ENCODE data around the gene LIPC.

Gene LIPC

DNA sequence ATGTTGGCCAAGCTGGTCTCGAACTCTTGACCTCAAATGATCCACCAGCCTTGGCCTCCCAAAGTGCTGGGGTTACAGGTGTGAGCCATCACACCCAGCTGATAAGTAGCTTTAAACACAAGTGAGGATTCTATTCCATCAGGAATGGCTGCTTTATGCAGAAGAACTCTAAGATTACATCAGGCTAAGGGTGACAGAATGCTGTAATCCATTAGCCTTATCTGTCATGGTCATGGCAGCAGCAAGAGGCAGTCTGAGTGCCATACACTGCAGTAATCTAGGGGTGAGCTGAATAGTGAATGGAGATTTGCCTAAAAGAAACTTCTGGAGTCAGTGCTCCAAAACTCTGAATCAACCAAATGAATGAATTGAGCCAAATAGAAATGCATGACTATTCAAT, 39.6 kb downstream of the LIPC start (continued):
- TF ChIP-seq TOX (CRISPR knock-in tag; IDR thresholded peaks at IDR 0.05; ENCODE audit: borderline replicate concordance) (no peak), RARB (CRISPR knock-in tag; IDR thresholded peaks at IDR 0.05) (no peak), CSDC2 (CRISPR knock-in tag; IDR thresholded peaks at IDR 0.05) (no peak), ZNF70 (CRISPR knock-in tag; IDR thresholded peaks at IDR 0.05) (no peak), SNAI2 (CRISPR knock-in tag; IDR thresholded peaks at IDR 0.05) (no peak), GLIS3 (CRISPR knock-in tag; IDR thresholded peaks at IDR 0.05) (no peak), ZC3H10 (CRISPR knock-in tag; IDR thresholded peaks at IDR 0.05) (no peak), TCF4 (CRISPR knock-in tag; IDR thresholded peaks at IDR 0.05; ENCODE audit: borderline replicate concordance) (no peak), ZNF8 (CRISPR knock-in tag; IDR thresholded peaks at IDR 0.05) (no peak), OSR1 (CRISPR knock-in tag; IDR thresholded peaks at IDR 0.05) (no peak), ARNTL (CRISPR knock-in tag; IDR thresholded peaks at IDR 0.05; ENCODE audit: borderline replicate concordance, low read depth) (no peak)
- TF ChIP-seq, protein P1, sequence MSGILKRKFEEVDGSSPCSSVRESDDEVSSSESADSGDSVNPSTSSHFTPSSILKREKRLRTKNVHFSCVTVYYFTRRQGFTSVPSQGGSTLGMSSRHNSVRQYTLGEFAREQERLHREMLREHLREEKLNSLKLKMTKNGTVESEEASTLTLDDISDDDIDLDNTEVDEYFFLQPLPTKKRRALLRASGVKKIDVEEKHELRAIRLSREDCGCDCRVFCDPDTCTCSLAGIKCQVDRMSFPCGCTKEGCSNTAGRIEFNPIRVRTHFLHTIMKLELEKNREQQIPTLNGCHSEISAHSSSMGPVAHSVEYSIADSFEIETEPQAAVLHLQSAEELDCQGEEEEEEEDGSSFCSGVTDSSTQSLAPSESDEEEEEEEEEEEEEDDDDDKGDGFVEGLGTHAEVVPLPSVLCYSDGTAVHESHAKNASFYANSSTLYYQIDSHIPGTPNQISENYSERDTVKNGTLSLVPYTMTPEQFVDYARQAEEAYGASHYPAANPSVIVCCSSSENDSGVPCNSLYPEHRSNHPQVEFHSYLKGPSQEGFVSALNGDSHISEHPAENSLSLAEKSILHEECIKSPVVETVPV (CRISPR knock-in tag; IDR thresholded peaks at IDR 0.05): no peak
- TF ChIP-seq, protein P2, sequence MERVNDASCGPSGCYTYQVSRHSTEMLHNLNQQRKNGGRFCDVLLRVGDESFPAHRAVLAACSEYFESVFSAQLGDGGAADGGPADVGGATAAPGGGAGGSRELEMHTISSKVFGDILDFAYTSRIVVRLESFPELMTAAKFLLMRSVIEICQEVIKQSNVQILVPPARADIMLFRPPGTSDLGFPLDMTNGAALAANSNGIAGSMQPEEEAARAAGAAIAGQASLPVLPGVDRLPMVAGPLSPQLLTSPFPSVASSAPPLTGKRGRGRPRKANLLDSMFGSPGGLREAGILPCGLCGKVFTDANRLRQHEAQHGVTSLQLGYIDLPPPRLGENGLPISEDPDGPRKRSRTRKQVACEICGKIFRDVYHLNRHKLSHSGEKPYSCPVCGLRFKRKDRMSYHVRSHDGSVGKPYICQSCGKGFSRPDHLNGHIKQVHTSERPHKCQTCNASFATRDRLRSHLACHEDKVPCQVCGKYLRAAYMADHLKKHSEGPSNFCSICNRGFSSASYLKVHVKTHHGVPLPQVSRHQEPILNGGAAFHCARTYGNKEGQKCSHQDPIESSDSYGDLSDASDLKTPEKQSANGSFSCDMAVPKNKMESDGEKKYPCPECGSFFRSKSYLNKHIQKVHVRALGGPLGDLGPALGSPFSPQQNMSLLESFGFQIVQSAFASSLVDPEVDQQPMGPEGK (CRISPR knock-in tag; IDR thresholded peaks at IDR 0.05; ENCODE audit: borderline replicate concordance): no peak

DNA sequence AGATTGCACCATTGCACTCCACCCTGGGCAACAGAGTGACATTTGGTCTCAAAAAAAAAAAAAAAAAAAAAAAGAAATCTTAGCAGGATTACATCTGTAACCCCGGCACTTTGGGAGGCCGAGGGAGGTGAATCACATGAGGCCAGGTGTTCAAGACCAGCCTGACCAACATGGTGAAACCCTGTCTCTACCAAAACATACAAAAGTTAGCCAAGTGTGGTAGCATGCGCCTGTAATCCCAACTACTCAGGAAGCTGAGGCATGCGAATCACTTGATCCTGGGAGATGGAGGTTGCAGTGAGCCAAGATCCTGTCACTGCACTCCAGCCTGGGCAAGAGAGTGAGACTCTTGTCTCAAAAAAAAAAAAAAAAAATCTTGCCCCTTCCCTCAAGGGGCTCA, 40.4 kb downstream of the LIPC start:
- no peak for ATAC-seq
- TF ChIP-seq, protein P3, sequence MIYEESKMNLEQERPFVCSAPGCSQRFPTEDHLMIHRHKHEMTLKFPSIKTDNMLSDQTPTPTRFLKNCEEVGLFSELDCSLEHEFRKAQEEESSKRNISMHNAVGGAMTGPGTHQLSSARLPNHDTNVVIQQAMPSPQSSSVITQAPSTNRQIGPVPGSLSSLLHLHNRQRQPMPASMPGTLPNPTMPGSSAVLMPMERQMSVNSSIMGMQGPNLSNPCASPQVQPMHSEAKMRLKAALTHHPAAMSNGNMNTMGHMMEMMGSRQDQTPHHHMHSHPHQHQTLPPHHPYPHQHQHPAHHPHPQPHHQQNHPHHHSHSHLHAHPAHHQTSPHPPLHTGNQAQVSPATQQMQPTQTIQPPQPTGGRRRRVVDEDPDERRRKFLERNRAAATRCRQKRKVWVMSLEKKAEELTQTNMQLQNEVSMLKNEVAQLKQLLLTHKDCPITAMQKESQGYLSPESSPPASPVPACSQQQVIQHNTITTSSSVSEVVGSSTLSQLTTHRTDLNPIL (CRISPR knock-in tag; IDR thresholded peaks at IDR 0.05; ENCODE audit: low read depth): no peak
- TF ChIP-seq TCF4 (CRISPR knock-in tag; IDR thresholded peaks at IDR 0.05; ENCODE audit: borderline replicate concordance): no peak
- TF ChIP-seq, protein P1 (CRISPR knock-in tag; IDR thresholded peaks at IDR 0.05): no peak
- no peak for TF ChIP-seq ESRRG (CRISPR knock-in tag; IDR thresholded peaks at IDR 0.05)
- TF ChIP-seq TOX (CRISPR knock-in tag; IDR thresholded peaks at IDR 0.05; ENCODE audit: borderline replicate concordance): no peak
- no peak for TF ChIP-seq GLIS3 (CRISPR knock-in tag; IDR thresholded peaks at IDR 0.05)
- TF ChIP-seq ZFP3 (CRISPR knock-in tag; IDR thresholded peaks at IDR 0.05): no peak
- no peak for TF ChIP-seq RARB (CRISPR knock-in tag; IDR thresholded peaks at IDR 0.05)
- TF ChIP-seq, protein P4, sequence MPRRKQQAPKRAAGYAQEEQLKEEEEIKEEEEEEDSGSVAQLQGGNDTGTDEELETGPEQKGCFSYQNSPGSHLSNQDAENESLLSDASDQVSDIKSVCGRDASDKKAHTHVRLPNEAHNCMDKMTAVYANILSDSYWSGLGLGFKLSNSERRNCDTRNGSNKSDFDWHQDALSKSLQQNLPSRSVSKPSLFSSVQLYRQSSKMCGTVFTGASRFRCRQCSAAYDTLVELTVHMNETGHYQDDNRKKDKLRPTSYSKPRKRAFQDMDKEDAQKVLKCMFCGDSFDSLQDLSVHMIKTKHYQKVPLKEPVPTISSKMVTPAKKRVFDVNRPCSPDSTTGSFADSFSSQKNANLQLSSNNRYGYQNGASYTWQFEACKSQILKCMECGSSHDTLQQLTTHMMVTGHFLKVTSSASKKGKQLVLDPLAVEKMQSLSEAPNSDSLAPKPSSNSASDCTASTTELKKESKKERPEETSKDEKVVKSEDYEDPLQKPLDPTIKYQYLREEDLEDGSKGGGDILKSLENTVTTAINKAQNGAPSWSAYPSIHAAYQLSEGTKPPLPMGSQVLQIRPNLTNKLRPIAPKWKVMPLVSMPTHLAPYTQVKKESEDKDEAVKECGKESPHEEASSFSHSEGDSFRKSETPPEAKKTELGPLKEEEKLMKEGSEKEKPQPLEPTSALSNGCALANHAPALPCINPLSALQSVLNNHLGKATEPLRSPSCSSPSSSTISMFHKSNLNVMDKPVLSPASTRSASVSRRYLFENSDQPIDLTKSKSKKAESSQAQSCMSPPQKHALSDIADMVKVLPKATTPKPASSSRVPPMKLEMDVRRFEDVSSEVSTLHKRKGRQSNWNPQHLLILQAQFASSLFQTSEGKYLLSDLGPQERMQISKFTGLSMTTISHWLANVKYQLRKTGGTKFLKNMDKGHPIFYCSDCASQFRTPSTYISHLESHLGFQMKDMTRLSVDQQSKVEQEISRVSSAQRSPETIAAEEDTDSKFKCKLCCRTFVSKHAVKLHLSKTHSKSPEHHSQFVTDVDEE (CRISPR knock-in tag; IDR thresholded peaks at IDR 0.05): no peak
- TF ChIP-seq ZNF8 (CRISPR knock-in tag; IDR thresholded peaks at IDR 0.05): no peak
- TF ChIP-seq PPARA (CRISPR knock-in tag; IDR thresholded peaks at IDR 0.05; ENCODE audit: borderline replicate concordance): no peak
- no peak for TF ChIP-seq ZNF565 (CRISPR knock-in tag; conservative IDR thresholded peaks at IDR 0.05; ENCODE audit: low read depth)
- TF ChIP-seq OSR1 (CRISPR knock-in tag; IDR thresholded peaks at IDR 0.05): no peak
- TF ChIP-seq, protein P5, sequence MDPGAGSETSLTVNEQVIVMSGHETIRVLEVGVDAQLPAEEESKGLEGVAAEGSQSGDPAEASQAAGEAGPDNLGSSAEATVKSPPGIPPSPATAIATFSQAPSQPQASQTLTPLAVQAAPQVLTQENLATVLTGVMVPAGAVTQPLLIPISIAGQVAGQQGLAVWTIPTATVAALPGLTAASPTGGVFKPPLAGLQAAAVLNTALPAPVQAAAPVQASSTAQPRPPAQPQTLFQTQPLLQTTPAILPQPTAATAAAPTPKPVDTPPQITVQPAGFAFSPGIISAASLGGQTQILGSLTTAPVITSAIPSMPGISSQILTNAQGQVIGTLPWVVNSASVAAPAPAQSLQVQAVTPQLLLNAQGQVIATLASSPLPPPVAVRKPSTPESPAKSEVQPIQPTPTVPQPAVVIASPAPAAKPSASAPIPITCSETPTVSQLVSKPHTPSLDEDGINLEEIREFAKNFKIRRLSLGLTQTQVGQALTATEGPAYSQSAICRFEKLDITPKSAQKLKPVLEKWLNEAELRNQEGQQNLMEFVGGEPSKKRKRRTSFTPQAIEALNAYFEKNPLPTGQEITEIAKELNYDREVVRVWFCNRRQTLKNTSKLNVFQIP (CRISPR knock-in tag; IDR thresholded peaks at IDR 0.05; ENCODE audit: borderline replicate concordance, low read depth): no peak
- TF ChIP-seq, protein P2 (CRISPR knock-in tag; IDR thresholded peaks at IDR 0.05; ENCODE audit: borderline replicate concordance): no peak
- TF ChIP-seq CSDC2 (CRISPR knock-in tag; IDR thresholded peaks at IDR 0.05): no peak
- TF ChIP-seq ZNF70 (CRISPR knock-in tag; IDR thresholded peaks at IDR 0.05): no peak

Measured in SK-N-SH treated with all-trans-retinoic acid at 6 μM for 48 hours (cell line).